HG02623 (cell line): ENCODE results near the gene FYTTD1.

Experiments
- ATAC-seq: cut with Tn5 transposase; IDR thresholded peaks from one replicate; pipeline ENCODE4 v1.9.1; 2021; ENCODE audit warnings: moderate library complexity; ENCODE audit not compliant: unreplicated experiment

FYTTD1 gene

GRCh38 chr3:197737319-197737649 is 12.4 kb upstream of the FYTTD1 start:
- ATAC-seq, result no peak

- ATAC-seq, result no peak
Measured at GRCh38 chr3:197737749-197738462, 11.8 kb upstream of the FYTTD1 start.

GRCh38 chr3:197742787-197743186 is 6.9 kb upstream of the FYTTD1 start:
- no peak for ATAC-seq

- no peak for ATAC-seq
Measured at GRCh38 chr3:197746209-197746608, 3.5 kb upstream of the FYTTD1 start.

GRCh38 chr3:197746801-197747237 is 2.9 kb upstream of the FYTTD1 start:
- no peak for ATAC-seq

GRCh38 chr3:197748597-197749314 is 927 bp upstream of the FYTTD1 start:
- no peak for ATAC-seq

- ATAC-seq, result peak; percentile 27
Measured at GRCh38 chr3:197749315-197749600, 425 bp upstream of the FYTTD1 start.

GRCh38 chr3:197750396-197750831 is 731 bp downstream of the FYTTD1 start:
- peak; percentile 29 for ATAC-seq

- ATAC-seq, result no peak
Measured at GRCh38 chr3:197750858-197751737, 1.4 kb downstream of the FYTTD1 start.

GRCh38 chr3:197752107-197752506 is 2.4 kb downstream of the FYTTD1 start:
- ATAC-seq, result no peak

GRCh38 chr3:197753263-197753662 is 3.6 kb downstream of the FYTTD1 start:
- no peak for ATAC-seq

- ATAC-seq, result no peak
Measured at GRCh38 chr3:197756704-197757103, 7.0 kb downstream of the FYTTD1 start.

- no peak for ATAC-seq
Measured at GRCh38 chr3:197758512-197758911, 8.8 kb downstream of the FYTTD1 start.

- no peak for ATAC-seq
Measured at GRCh38 chr3:197761784-197762183, 12.1 kb downstream of the FYTTD1 start.

- no peak for ATAC-seq
Measured at GRCh38 chr3:197775317-197775716, 25.6 kb downstream of the FYTTD1 start.

- no peak for ATAC-seq
Measured at GRCh38 chr3:197782230-197782629, 32.5 kb downstream of the FYTTD1 start.

GRCh38 chr3:197784019-197784585 is 34.4 kb downstream of the FYTTD1 start:
- no peak for ATAC-seq

- no peak for ATAC-seq
Measured at GRCh38 chr3:197787412-197787811, 37.7 kb downstream of the FYTTD1 start.

- no peak for ATAC-seq
Measured at GRCh38 chr3:197789309-197789708, 39.6 kb downstream of the FYTTD1 start.

- ATAC-seq, result no peak
Measured at GRCh38 chr3:197790033-197790432, 40.4 kb downstream of the FYTTD1 start.

- peak; percentile 78 for ATAC-seq
Measured at GRCh38 chr3:197791113-197791891, 41.6 kb downstream of the FYTTD1 start, which contains the start of gene LRCH3. TSS of gene LRCH3 (plus strand) at chr3:197791254. CDS start at chr3:197791279, 25 bp downstream.
